Measurements from ENCODE around the gene AAGAB. TPM values are rescaled to one million over a fixed set of nuclear protein-coding genes. Genes with fewer than 3 reads are reported as not detected.

The AAGAB gene
- total RNA-seq, 2 experiments from 2014 or later, result 14.2 to 15.6 TPM

DNA sequence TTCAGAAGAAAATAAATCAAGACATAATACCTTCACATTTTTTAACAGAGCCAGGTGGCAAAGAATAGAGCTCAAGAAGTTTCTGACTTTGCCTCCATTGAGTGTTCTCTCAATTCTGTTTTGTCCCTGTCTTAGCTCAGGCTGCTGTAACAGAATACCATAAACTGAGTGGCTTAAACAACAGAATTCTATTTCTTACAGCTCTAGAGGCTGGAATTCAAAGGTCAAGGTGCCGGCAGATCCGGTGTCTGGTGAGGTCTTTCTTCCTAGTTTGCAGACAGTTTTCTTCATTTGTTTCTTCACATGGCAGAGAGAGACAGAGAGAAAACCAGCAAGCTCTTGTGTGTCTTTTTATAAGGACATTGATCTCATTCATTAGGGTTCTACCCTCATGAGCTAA is 25.8 kb upstream of the AAGAB start:
- no peaks in the 10 kb centered on the region for H3K9me3 ChIP-seq (ENCODE audit: control insufficient read depth in 1 of 2, insufficient read depth in 1 of 2, low read length in 2 of 2)
- no peak overlapping the region for H3K27ac Mint-ChIP-seq
- TF ChIP-seq, protein P1, sequence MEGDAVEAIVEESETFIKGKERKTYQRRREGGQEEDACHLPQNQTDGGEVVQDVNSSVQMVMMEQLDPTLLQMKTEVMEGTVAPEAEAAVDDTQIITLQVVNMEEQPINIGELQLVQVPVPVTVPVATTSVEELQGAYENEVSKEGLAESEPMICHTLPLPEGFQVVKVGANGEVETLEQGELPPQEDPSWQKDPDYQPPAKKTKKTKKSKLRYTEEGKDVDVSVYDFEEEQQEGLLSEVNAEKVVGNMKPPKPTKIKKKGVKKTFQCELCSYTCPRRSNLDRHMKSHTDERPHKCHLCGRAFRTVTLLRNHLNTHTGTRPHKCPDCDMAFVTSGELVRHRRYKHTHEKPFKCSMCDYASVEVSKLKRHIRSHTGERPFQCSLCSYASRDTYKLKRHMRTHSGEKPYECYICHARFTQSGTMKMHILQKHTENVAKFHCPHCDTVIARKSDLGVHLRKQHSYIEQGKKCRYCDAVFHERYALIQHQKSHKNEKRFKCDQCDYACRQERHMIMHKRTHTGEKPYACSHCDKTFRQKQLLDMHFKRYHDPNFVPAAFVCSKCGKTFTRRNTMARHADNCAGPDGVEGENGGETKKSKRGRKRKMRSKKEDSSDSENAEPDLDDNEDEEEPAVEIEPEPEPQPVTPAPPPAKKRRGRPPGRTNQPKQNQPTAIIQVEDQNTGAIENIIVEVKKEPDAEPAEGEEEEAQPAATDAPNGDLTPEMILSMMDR (IDR thresholded peaks at IDR 0.05), result no peak
- H3K27me3 ChIP-seq (ENCODE audit: control insufficient read depth in 1 of 2, insufficient read depth in 2 of 2, low read length in 2 of 2), result no peaks in the 10 kb centered on the region
- no peaks in the 10 kb centered on the region for H3K27me3 Mint-ChIP-seq
- H3K9me3 Mint-ChIP-seq, result no peaks in the 10 kb centered on the region
- H3K27ac ChIP-seq (ENCODE audit: low read depth in 1 of 2, low read length in 2 of 2), result no peak overlapping the region
- H3K4me1 Mint-ChIP-seq (ENCODE audit: low read depth), result no peaks in the 10 kb centered on the region
- intact Hi-C loops (cut with DNase I, micrococcal nuclease), result no loop called here
- POLR2A ChIA-PET, result no interaction called here
- CTCF ChIA-PET, result interaction anchor here (1.4 kb wide), 1 partner anchor 333 kb away, joined by 3 read pairs; no protein-coding TSS in a partner anchor
- no peak overlapping the region for H3K4me3 Mint-ChIP-seq
- no peak overlapping the region for H3K4me3 ChIP-seq (ENCODE audit: low read length)
- ATAC-seq (ENCODE audit: poor library complexity) (no peak), DNase-seq (no peak)
- H3K36me3 Mint-ChIP-seq (ENCODE audit: low read depth), result no peaks in the 10 kb centered on the region
- no peaks in the 10 kb centered on the region for H3K4me1 ChIP-seq (ENCODE audit: insufficient read depth, low read length)
- H3K36me3 ChIP-seq (ENCODE audit: insufficient read depth, low read length), result no peaks in the 10 kb centered on the region

GRCh38 chr15:67276666-67277065 is 22.2 kb upstream of the AAGAB start:
- ChIA-PET POLR2A (no interaction called here), CTCF (interaction anchor here (0.7 kb wide), 1 partner anchor 94 kb away, joined by 3 read pairs; no protein-coding TSS in a partner anchor)
- TF ChIP-seq, protein P1 (IDR thresholded peaks at IDR 0.05), result no peak
- DNase-seq, result no peak
- peaks cover 5% of the 10 kb centered on the region for H3K36me3 Mint-ChIP-seq (ENCODE audit: low read depth)
- ATAC-seq (ENCODE audit: poor library complexity), result no peak
- H3K4me1 Mint-ChIP-seq (ENCODE audit: low read depth), result no peaks in the 10 kb centered on the region
- no peaks in the 10 kb centered on the region for H3K4me1 ChIP-seq (ENCODE audit: insufficient read depth, low read length)
- H3K9me3 Mint-ChIP-seq, result peaks cover 8% of the 10 kb centered on the region
- no peak overlapping the region for H3K4me3 ChIP-seq (ENCODE audit: low read length)
- H3K27me3 ChIP-seq (ENCODE audit: control insufficient read depth in 1 of 2, insufficient read depth in 2 of 2, low read length in 2 of 2), result no peaks in the 10 kb centered on the region
- no peak overlapping the region for H3K27ac ChIP-seq (ENCODE audit: low read depth in 1 of 2, low read length in 2 of 2)
- no peak overlapping the region for H3K27ac Mint-ChIP-seq
- no peaks in the 10 kb centered on the region for H3K27me3 Mint-ChIP-seq
- intact Hi-C loops (cut with DNase I, micrococcal nuclease), result no loop called here
- no peaks in the 10 kb centered on the region for H3K36me3 ChIP-seq (ENCODE audit: insufficient read depth, low read length)
- no peak overlapping the region for H3K4me3 Mint-ChIP-seq
- peaks cover 6 to 13% of the 10 kb centered on the region in 2 experiments for H3K9me3 ChIP-seq (ENCODE audit: control insufficient read depth in 1 of 2, insufficient read depth in 1 of 2, low read length in 2 of 2)

GRCh38 chr15:67274236-67274635 is 19.8 kb upstream of the AAGAB start:
- no peaks in the 10 kb centered on the region for H3K27me3 ChIP-seq (ENCODE audit: control insufficient read depth in 1 of 2, insufficient read depth in 2 of 2, low read length in 2 of 2)
- intact Hi-C loops (cut with DNase I, micrococcal nuclease), result no loop called here
- no peaks in the 10 kb centered on the region for H3K4me1 ChIP-seq (ENCODE audit: insufficient read depth, low read length)
- Mint-ChIP-seq H3K27me3 (no peaks in the 10 kb centered on the region), H3K4me1 (ENCODE audit: low read depth) (no peaks in the 10 kb centered on the region), H3K9me3 (peaks cover 8% of the 10 kb centered on the region), H3K4me3 (no peak overlapping the region), H3K27ac (no peak overlapping the region), H3K36me3 (ENCODE audit: low read depth) (peaks cover 5% of the 10 kb centered on the region)
- POLR2A ChIA-PET, result interaction anchor here (1.0 kb wide), 1 partner anchor 134 kb away, joined by 3 read pairs; no protein-coding TSS in a partner anchor
- ATAC-seq (ENCODE audit: poor library complexity) (no peak), DNase-seq (no peak)
- peaks cover 6 to 13% of the 10 kb centered on the region in 2 experiments for H3K9me3 ChIP-seq (ENCODE audit: control insufficient read depth in 1 of 2, insufficient read depth in 1 of 2, low read length in 2 of 2)
- no peak overlapping the region for H3K27ac ChIP-seq (ENCODE audit: low read depth in 1 of 2, low read length in 2 of 2)
- TF ChIP-seq, protein P1 (IDR thresholded peaks at IDR 0.05), result no peak
- H3K36me3 ChIP-seq (ENCODE audit: insufficient read depth, low read length), result no peaks in the 10 kb centered on the region
- no peak overlapping the region for H3K4me3 ChIP-seq (ENCODE audit: low read length)
- CTCF ChIA-PET, result no interaction called here

Measured in CD4-positive, alpha-beta T cell (primary cell).